Body of pancreas (tissue), 4 donors: ENCODE data around the gene ACVRL1.

Experiments used
- POLR2A ChIP-seq, 3 donors: fragments of 450-650 bp; IDR thresholded peaks; one replicate each; pipeline ENCODE4 v1.6.1; 2016; ENCODE audit warnings: antibody characterized with exemption in 3 of 3, mild to moderate bottlenecking in 2 of 3
- TF ChIP-seq, protein P1 (sequence below), 7 experiments: fragments of 450-650 bp in 4 of 7; fragments of 200-600 bp in 3 of 7; sonication (generic) in 3 of 7; IDR thresholded peaks; one replicate each; pipeline ENCODE4 v1.5.1; 2016 to 2019; ENCODE audit warnings: antibody characterized with exemption in 7 of 7

DNA sequence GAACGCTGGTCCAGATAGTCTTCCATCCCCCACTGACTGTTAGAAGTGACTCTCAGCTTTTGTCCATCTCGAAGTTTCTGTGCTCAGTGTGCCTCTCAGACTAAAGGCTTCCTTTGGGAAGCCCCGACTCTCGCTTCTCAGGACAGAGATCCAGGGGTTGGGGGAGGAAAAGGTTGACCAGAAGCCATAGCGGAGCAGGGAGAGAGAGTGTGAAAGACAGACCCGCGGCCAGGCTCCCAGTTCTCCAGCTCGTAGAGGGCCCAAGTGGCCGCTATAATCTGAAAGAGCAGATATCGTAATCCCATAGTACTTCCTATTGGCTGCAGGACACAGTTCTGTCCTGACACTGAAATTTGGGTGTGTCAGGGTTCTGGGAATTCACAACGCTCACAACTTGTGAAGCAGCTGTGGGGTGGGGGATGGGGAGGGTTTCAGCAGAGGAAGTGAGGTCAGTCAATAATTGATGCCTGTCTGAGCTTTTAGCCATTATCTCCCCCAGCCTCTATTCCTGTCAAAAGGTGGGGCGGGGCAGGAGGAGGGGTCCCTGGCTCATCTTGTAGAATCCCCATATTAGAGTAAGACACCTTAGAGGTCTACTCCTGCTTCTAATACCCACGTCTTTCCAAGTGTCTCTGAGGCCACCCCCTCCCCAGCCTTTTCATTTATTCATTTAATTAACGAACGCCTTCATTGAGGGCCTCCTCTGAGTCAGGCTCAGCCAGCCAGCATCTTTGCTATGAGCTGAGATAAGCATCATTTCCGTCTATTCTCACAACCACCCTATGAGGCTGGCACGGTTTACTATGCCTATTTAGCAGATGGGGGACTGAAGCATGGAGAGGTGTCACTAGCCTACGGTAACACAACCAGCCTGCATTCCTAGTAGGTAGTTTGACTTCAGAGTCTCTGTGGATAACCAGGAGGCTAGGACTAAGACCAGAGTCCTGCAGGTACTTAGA, 1.6 kb upstream of the ACVRL1 start:
- TF ChIP-seq, protein P1, sequence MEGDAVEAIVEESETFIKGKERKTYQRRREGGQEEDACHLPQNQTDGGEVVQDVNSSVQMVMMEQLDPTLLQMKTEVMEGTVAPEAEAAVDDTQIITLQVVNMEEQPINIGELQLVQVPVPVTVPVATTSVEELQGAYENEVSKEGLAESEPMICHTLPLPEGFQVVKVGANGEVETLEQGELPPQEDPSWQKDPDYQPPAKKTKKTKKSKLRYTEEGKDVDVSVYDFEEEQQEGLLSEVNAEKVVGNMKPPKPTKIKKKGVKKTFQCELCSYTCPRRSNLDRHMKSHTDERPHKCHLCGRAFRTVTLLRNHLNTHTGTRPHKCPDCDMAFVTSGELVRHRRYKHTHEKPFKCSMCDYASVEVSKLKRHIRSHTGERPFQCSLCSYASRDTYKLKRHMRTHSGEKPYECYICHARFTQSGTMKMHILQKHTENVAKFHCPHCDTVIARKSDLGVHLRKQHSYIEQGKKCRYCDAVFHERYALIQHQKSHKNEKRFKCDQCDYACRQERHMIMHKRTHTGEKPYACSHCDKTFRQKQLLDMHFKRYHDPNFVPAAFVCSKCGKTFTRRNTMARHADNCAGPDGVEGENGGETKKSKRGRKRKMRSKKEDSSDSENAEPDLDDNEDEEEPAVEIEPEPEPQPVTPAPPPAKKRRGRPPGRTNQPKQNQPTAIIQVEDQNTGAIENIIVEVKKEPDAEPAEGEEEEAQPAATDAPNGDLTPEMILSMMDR (IDR thresholded peaks at IDR 0.05) = no peak
- TF ChIP-seq POLR2A (IDR thresholded peaks at IDR 0.05) = peak in 1 of 3 donors; percentile 18
